ENCODE results near the gene ZNRF3.
A peak's percentile ranks its signal among the peaks of the same experiment; 100 is the strongest.

ZNRF3 gene

GRCh38 chr22:29060931-29061330, 177.6 kb downstream of the ZNRF3 start:
- no peak for DNase-seq (ENCODE audit: low read depth in 2 of 3, low spot score in 2 of 3)

- DNase-seq (ENCODE audit: low read depth in 2 of 3, low spot score in 2 of 3) = no peak
These were observed 178.4 kb downstream of the ZNRF3 start, which contains the start of gene C22orf31 for GRCh38 chr22:29061773-29062172. Gene C22orf31 (minus strand): TSS chr22:29061831. CDS start chr22:29061792, 39 bp downstream.

- no peak for DNase-seq (ENCODE audit: low read depth in 2 of 3, low spot score in 2 of 3)
These were observed 179.0 kb downstream of the ZNRF3 start for GRCh38 chr22:29062286-29062821.

- no peak for DNase-seq (ENCODE audit: low read depth in 2 of 3, low spot score in 2 of 3)
These were observed 182.3 kb downstream of the ZNRF3 start for GRCh38 chr22:29065468-29066190.

- DNase-seq (ENCODE audit: low read depth in 2 of 3, low spot score in 2 of 3) = no peak
These were observed 186.1 kb downstream of the ZNRF3 start for GRCh38 chr22:29069463-29069862.

GRCh38 chr22:29070490-29070889, 187.1 kb downstream of the ZNRF3 start:
- no peak for DNase-seq (ENCODE audit: low read depth in 2 of 3, low spot score in 2 of 3)

- DNase-seq (ENCODE audit: low read depth in 2 of 3, low spot score in 2 of 3) = peak in 1 of 3 experiments; percentile 25
These were observed 188.1 kb downstream of the ZNRF3 start for GRCh38 chr22:29071261-29072045.

GRCh38 chr22:29072193-29072978, 189.0 kb downstream of the ZNRF3 start:
- DNase-seq (ENCODE audit: low read depth in 2 of 3, low spot score in 2 of 3) = peak; percentile 57 to 62 (median 58)

- no peak for DNase-seq (ENCODE audit: low read depth in 2 of 3, low spot score in 2 of 3)
These were observed 189.7 kb downstream of the ZNRF3 start, which contains the start of gene KREMEN1 for GRCh38 chr22:29072979-29073617. Gene KREMEN1 (plus strand): TSS chr22:29073035. CDS start chr22:29073131, 96 bp downstream.

- DNase-seq (ENCODE audit: low read depth in 2 of 3, low spot score in 2 of 3) = no peak
These were observed 190.4 kb downstream of the ZNRF3 start for GRCh38 chr22:29073618-29074275.

- DNase-seq (ENCODE audit: low read depth in 2 of 3, low spot score in 2 of 3) = no peak
These were observed 191.0 kb downstream of the ZNRF3 start for GRCh38 chr22:29074276-29074772.

- no peak for DNase-seq (ENCODE audit: low read depth in 2 of 3, low spot score in 2 of 3)
These were observed 194.9 kb downstream of the ZNRF3 start for GRCh38 chr22:29078036-29078868.

GRCh38 chr22:29078869-29079207, 195.5 kb downstream of the ZNRF3 start:
- DNase-seq (ENCODE audit: low read depth in 2 of 3, low spot score in 2 of 3) = no peak

- DNase-seq (ENCODE audit: low read depth in 2 of 3, low spot score in 2 of 3) = no peak
These were observed 196.0 kb downstream of the ZNRF3 start for GRCh38 chr22:29079218-29079901.

GRCh38 chr22:29080106-29080975, 197.0 kb downstream of the ZNRF3 start:
- no peak for DNase-seq (ENCODE audit: low read depth in 2 of 3, low spot score in 2 of 3)

- DNase-seq (ENCODE audit: low read depth in 2 of 3, low spot score in 2 of 3) = no peak
These were observed 198.3 kb downstream of the ZNRF3 start for GRCh38 chr22:29081517-29082236.
